ENCODE results near the gene BAG3.
"Not testable (repeated sequence)": the region's sequence is repeated elsewhere in the genome, so short reads cannot be mapped to it uniquely, and the experiment has no call there.

BAG3 gene

DNA sequence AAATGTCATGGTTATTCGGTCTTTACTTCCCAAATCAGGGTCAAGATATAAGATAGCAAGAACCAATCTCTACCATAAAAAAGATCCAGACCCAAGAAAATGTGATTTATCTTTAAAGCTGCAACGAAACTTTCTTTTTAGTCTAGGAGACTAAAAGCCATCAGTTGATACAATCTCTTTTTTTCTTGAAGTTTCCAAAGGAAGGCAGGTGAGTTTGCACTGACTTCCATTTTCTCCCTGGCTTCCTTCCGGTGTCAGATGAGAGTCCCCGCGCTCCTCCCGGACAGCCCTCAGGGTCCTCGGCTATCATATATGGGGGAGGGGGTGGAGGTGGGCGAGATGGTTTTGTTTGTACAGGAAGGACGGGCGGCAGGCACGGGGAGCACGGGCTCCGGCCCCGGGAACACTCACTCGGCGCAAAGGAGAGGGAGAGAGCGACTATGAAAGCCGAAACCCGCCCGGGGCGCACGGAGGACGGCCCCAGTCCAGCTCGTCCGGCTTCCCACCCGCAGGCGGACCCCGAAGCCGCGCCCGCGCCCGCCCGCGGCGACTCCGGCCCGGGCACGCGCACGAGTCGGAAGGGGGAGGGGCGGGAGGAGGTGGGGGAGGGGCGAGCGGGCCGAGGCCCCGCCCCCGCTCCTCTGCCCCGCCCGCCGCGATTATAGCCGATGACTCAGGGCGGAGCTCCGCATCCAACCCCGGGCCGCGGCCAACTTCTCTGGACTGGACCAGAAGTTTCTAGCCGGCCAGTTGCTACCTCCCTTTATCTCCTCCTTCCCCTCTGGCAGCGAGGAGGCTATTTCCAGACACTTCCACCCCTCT, at the start of gene BAG3:
Gene BAG3, plus strand, starts transcription at position 689 of the 822 bp plus-strand sequence. CDS start 296 bp downstream, outside the sequence.
- peak; percentile 74 for DNase-seq (ENCODE audit: low read depth)

DNA sequence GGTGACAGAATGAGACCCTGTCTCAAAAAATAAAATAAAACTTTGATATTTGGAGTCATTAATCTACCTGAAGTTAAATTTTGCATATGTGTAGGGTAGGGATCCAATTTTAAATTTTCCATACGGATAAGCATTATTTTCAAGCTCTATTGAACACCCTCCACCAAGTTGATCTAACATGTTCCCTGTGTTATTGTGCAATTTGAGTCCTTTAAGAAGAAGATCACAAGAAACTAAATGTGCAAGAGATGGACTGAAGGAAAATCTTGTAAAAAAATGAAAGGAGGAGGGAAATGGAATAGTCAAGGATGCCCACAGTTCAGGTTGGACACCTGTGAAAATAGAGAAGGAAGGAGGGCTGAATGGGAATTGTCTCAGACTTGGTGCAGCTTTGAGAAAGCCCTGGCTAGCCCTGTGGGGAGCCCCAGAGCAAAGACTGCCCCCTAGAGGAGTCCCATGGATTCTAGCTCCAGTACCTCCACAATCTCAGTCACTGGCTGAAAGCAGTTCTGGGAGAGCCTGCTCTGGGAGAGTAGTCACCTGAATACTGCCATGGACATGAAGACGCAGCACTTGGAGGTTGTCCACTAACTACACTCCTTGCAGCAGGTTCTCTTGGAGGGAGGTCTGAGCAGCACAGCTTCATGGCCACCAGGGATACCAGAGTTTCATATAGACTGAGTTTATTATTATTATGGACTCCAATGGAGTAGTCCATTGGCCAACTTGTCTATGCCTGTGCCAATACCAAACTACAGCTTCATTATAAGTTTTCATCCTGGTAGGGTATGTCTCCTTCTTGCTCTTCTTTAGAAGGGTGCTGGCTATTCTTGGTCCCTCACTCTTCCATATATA, 48.7 kb upstream of the BAG3 start:
- no peak for DNase-seq (ENCODE audit: low read depth)

DNA sequence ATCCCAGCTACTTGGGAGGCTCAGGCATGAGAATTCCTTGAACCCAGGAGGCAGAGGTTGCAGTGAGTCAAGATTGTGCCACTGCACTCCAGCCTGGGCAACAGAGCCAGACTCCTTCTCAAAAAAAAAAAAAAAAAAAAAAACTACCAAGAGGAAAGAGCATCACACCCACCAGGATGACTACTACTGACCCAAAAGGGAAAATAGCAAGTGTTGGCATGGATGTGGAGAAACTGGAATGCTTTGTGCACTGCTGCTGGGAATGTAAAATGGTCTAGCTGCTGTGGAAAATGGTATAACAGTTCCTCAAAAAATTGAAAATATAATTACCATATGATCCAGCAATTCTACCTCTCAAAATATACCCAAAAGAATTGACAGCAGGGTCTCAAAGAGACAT, 46.7 kb upstream of the BAG3 start:
- no peak for DNase-seq (ENCODE audit: low read depth)

DNA sequence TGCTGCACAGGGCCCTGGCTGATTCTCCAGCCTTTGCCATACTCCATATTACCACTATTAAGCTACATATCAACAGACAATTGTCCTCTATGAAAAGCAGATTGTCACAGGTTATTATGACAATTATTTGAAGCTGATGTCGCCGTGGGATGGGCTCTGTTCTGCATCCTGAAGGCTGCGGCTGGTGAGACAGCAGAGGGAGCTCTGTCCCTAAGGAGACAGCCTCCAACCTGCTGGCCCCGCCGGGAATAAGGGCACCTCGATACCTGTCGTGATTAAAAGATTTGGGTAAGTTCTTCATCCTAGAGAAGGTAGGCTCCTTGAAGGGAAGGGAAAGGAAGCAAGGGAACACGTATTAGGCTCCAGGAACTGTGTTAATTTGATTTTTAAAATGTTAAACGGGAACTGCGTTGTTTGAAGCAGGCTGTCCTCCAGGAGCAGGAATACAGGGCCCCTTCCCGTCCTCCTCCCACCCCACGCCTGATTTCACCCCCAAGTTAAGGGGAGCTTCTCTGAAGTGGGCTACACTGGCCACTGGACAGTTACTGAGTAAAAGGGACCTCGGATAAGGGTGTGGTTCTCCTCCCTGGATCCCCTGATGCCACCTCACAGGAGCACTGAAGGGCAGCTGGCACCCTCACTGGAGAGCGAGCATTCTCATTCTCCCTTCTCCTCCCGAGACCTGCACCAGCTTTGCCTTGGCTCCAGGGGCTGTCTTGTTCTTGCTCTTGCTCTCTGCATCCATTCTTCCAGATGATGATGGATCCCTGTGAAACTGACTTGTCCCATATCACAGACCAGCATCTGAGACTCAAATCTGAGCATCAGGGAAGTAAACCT, 42.6 kb upstream of the BAG3 start:
- peak; percentile 9 for DNase-seq (ENCODE audit: low read depth)

DNA sequence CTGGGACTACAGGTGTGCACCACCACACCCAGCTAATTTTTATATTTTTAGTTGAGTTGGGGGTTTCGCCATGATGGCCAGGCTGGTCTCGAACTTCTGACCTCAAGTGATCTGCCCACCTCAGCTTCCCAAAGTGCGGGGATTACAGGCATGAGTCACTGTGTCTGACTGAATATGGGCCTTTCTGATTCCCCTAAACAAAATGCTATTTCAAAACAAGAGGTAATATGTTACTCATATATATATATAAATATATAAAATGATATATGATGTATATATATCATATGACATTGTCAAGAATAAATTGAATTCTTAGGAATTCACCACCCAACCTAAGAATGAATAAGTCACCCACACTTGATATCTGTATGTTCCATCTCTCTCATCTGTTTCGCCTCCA, 41.7 kb upstream of the BAG3 start:
- no peak for DNase-seq (ENCODE audit: low read depth)

DNA sequence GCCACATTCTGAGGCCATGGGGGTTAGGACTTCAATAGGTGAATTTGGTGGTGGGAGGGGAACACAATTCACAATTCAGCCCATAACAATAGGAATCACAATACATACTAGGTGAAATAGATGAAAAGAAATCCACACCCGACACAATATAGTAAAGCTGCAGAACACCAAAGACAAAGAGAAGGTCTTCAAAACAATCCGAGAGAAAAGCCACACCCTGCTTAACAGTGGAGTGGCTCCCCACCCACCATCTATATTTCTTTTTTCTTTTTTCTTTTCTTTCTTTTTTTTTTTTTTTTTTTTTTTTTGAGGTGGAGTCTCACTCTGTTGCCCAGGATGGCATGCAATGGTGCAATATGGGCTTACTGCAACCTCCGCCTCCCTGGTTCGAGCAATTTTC, 39.7 kb upstream of the BAG3 start:
- DNase-seq (ENCODE audit: low read depth), result no peak

DNA sequence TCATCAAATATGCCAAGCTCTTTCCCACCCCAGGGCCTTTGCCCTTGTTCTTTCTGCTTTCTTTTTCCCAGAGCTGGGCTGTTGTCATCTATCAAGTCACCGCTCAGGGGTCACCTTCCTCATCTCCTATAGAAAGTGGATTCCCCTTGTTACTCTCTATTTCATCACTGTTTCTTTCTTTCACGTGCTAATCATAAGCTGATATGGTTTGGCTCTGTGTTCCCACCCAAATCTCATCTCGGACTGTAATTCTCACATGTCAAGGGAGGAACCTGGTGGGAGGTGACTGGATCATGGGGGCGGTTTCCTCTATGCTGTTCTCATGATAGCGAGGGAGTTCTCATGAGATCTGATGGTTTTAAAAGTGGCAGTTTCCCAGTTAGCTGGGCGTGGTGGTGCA, 37.4 kb upstream of the BAG3 start:
- no peak for DNase-seq (ENCODE audit: low read depth)

DNA sequence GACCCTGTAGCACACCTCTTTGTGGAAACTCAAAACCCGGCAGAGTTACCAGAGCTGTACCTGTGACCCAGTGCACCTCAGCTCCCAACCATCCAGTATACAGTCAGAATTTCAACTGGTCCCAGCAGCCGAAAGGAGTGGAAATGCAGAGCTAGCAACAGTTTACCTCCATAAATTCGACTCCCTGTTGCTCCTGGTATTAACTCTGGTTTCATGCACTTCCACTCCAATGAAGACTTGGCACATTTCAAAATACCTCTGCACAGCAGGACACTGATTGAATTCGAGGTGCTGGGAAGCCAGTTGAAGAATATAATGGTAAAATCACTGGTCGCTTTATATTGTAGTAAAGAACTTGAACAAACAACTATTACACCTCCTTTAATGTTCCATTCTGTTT, 36.5 kb upstream of the BAG3 start:
- DNase-seq (ENCODE audit: low read depth), result no peak

DNA sequence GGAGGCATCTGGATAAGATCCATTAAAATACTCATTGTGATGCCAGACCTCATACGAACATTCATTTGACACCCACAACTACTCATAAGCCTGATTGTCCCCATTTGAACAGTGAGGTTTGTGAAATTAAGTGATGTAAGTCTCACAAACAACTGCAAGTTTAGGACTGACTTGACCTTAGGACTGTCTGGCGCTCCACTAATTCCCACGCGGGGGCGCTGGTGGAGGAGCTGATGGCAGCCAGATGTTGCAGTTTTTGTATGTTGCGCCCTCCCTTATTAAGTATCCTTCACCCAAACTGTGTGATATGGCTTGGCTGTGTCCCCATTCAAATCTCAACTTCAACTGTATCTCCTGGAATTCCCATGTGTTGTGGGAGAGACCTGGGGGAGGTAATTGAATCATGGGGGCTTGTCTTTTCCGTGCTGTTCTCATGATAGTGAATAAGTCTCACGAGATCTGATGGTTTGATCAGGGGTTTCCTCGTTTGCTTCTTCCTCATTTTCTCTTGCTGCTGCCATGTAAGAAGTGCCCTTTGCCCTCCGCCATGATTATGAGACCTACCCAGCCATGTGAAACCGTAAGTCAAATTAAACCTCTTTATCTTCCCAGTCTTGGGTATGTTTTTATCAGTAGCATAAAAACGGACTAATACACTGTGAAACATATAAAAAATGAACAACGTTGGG, 34.2 kb upstream of the BAG3 start:
- no peak for DNase-seq (ENCODE audit: low read depth)

DNA sequence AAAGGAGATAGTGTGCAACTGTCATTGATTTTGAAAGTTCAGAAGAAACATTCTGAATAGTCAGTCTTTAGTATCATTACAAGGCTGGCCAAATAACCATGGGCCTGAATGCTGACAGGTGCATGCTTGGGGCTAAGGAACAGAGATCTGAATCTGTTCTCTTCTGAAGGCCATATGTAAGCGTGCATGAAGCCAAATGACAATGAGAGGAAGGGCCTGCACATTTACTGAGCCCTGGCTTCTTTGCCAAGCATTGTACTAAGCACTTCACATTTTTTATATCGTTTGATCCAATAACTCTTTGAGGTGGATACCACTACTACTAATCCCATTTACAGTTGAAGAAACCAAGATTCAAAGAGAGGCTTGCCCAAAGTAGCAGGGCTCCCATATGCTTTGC, 32.0 kb upstream of the BAG3 start:
- no peak for DNase-seq (ENCODE audit: low read depth)

DNA sequence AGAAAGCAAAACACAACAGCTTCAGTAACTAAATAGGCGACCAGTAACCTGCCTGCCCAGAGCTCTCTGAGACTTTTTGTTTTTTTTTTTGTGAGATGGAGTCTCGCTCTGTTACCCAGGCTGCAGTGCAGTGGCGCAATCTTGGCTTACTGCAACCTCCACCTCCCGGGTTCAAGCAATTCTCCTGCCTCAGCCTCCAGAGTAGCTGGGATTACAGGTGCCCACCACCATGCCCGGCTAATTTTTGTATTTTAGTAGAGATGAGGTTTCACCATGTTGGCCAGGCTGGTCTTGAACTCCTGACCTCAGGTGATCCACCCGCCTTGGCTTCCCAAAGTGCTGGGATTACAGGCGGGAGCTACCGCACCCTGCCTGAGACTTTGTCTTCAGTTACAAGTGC, 31.4 kb upstream of the BAG3 start:
- not testable (repeated sequence) for DNase-seq (ENCODE audit: low read depth)

DNA sequence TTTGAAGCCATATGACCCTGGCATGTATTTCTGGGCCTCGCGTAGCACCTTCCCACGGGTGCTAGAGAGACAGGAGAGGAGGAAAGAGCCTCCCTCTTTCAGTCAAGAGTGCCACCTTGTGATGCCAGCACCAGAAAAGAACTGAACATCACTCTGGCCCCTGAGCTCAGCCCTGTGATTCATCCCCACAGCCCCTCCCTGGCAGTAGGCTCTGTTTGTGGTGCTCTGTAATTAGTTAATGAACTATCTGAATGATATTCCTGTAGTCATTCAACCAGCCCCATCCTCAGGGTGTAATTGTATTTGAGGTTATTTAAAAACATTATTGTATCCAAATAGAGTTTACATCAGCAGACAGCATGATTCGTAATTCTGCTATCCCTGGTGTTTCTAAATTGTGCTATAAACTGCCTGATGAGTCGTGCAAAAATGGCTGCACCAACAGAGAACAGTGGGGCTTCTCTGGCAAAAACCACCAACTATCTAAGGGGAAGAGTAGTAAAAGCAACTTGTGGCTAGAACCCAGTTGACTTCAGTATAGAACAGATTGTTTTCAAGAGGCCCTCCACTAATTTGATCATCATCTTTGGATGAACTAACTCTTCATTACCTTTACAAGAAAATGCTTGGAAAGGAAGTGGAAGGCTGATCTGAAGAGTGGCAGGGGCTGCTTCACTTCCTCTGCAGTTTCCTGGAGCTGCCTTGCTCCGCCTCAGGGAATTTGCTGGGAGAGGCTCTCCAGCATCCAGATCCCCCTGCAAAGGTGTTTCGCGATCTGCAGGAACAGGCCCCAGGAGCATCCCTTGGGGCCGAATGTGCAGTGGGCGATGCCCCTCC, 30.7 kb upstream of the BAG3 start:
- DNase-seq (ENCODE audit: low read depth), result no peak

DNA sequence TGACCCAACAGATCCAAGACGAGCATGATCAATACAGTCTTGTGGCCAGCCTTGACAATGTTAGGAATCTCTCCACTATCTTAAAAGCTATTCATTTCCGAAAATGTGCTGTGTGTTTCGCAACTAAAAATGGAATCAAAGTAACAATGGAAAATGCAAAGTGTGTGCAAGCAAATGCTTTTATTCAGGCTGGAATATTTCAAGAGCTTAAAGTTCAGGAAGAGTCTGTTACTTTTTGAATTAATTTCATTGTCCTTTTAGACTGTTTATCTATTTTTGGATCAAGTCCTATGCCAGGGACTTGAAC, 30.1 kb upstream of the BAG3 start:
- DNase-seq (ENCODE audit: low read depth), result no peak

DNA sequence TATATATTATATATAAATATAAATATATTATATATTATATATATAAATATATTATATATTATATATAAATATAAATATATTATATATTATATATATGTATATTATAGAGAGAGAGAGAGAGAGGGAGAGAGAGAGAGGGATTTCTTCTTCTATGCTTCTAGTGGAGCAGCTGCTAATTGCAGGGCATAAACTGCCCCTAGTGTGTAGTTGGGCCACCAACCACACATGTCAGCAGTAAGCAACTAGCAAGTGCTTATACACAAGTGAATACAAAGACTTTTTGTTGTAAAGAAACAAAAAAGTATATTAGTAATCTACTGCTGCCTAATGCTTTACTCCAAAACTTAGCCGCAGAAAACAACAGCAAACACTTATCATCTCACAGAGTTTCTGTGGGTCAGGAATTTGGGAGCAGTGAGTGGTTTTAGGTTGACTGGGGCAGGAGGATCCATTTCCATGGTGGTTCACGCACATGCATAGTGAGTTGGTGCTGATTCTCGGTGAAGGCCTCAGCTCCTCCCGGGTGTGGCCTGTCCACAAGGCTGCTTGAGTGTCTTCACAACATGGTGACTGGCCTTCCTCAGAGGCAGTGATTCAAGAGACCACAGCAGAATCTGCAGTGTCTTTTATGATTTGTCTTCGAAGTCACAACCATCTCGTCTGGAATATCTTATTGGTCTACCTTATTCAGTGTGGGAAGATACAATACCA, 25.5 kb upstream of the BAG3 start:
- no peak for DNase-seq (ENCODE audit: low read depth)

DNA sequence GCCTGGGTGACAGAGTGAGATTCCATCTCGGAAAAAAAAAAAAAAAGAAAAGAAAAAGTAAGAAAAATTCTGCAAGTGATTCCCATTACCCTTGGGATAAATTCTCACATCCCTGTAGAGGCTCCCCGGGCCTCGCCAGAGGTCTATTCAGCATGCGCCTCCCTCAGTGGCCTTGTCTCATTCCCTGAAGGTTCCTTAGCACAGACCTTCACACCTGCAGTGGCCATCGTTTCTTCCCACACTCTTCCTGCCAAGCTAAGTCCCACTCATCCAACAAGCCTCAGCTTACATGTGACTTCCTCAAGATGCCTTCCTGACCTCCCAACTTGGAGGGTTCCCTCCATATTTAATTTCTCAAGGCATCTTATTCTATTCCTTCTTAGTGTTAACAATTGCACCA, 20.9 kb upstream of the BAG3 start:
- DNase-seq (ENCODE audit: low read depth), result no peak

DNA sequence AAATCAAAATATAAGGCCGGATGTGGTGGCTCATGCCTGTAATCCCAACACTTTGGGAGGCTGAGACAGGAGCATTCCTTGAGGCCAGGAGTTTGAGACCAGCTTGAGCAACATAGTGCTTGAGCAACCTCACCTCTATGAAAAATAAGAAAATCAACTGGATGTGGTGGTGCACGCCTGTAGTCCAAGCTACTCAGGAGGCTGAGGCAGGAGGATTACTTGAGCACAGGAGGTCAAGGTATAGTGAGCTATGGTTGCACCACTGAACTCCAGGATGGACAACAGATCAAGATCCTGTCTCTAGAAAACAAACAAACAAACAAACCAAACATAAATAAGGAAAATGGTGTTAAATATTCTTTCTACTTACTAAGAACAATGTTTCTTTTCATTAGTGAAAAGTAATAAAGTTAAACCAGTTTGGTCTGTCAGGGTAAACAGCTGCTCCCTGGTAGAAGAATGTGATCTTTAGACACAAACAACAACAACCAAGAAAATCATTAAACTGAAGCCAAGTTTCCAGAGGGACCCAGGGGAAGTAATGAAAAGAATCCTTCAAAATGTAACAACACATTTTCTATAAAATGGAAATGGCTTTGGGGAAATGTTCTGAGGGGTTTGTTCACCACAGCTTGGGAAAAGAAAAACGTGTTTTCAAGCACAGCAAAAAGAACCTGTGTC, 17.5 kb upstream of the BAG3 start:
- no peak for DNase-seq (ENCODE audit: low read depth)

DNA sequence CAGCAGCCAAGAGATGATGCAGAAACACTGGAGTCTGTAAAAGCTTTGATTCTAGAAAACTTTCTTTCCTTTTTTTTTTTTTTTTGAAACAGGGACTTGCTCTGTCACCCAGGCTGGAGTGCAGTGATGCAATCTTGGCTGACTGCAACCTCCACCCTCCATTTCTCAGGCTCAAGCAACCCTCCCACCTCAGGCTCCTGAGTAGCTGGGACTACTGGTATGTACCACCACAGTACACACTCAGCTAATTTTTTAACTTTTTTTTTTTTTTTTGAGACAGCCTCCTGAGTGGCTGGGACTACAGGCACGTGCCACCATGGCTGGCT, 17.0 kb upstream of the BAG3 start:
- no peak for DNase-seq (ENCODE audit: low read depth)

DNA sequence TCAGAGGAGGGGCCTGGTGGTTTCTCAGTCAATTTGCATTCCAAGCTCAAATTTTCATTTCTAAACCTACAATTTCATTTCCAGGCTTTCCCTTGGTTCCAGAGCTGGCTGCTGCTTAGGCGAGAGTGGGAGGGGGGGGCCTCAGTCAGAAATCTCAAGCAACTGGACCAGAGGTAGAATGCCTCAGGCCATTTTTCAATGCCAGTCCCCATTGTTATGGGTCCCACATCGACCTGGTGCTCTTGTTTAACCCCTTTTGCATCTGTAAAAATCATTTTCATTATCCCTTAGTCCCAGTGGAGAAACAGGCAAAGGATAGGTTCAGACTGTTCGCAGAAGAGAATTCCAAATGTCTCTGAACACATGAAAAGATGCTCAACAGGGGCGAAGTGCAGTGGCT, 13.5 kb upstream of the BAG3 start:
- no peak for DNase-seq (ENCODE audit: low read depth)

DNA sequence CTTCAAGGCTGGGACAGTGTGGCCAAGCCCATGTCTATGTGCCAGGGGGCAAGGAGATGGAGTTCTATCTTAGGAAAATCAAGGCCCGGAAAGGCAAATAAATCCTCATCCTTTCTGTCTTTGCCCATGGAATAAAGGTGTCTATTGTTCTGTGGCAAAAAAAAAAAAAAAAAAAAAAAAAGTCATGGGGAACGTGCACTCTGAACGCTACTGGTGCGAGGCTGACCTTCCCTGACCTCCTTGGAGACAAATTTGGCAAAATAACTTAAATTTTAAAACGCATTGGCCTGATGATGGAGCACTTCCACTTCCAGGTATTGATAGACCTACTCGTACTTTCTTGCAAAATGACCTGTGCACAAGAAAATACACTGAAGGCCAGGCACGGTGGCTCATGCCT, 12.2 kb upstream of the BAG3 start:
- no peak for DNase-seq (ENCODE audit: low read depth)

DNA sequence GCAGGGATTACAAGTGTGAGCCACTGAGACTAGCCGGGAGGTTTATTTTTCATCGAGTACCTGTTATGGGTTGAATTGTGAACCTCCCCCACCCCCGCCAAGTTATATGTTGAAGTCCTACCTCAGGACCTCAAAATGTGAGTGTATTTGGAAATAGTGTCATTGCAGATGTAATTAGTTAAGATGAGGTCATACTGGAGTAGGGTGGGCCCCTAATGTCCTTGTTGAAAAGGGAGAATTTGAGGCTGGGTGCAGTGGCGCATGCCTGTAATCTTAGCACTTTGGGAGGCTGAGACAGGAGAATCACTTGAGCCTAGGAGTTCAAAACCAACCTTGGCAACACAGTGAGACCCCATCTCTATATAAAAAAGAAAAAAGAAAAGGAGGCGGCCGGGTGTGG, 10.8 kb upstream of the BAG3 start:
- no peak for DNase-seq (ENCODE audit: low read depth)
